IPS DF 4.7 (cell line): Measurements from ENCODE around the gene SCAPER.
A peak's percentile ranks its signal among the peaks of the same experiment; 100 is the strongest.
"Not testable (repeated sequence)": the region's sequence is repeated elsewhere in the genome, so short reads cannot be mapped to it uniquely, and the experiment has no call there.

Experiments used
- DNase-seq: peaks from one replicate; pipeline ENCODE4 v3.0.0-alpha.2; 2013; ENCODE audit warnings: low spot score; ENCODE audit errors: extremely low read depth

The SCAPER gene

GRCh38 chr15:76431971-76432370 is 473.2 kb downstream of the SCAPER start:
- no peak for DNase-seq

DNA sequence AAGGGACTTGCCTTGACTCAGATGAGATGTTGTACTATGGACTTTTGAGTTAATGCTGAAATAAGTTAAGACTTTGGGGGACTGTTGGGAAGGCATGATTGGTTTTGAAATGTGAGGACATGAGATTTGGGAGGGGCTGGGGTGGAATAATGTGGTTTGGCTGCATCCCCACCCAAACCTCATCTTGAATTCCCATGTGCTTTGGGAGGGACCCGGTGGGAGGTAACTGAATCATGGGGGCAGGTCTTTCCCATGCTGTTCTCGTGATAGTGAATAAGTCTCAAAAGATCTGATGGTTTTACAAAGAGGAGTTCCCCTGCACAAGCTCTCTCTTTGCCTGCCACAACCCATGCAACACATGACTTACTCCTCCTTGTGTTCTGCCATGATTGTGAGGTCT is 474.4 kb downstream of the SCAPER start:
- not testable (repeated sequence) for DNase-seq

- DNase-seq: no peak
Measured at GRCh38 chr15:76429661-76430060, 475.5 kb downstream of the SCAPER start.

GRCh38 chr15:76426941-76427340 is 478.2 kb downstream of the SCAPER start:
- DNase-seq: no peak

- DNase-seq: no peak
Measured at GRCh38 chr15:76418352-76419140, 486.6 kb downstream of the SCAPER start.

DNA sequence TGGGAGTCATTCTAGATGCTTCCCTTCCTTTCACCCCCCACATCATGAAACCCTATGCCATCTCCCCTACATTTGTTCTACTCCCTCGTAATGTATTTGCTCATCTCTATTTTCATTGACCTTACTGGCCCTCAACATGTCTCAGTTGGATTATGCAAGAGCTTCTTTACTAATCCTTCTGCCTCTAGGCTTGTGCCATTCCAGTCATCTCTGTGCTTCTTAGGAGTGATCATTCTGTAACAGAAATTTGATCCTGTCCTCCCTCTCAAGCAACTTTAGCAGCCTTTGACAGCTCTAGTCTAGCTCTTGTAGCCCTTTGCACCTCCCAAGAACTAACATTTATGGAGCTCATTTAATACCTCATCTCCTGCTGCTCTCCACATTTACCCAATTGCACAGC is 503.9 kb downstream of the SCAPER start:
- DNase-seq: no peak

DNA sequence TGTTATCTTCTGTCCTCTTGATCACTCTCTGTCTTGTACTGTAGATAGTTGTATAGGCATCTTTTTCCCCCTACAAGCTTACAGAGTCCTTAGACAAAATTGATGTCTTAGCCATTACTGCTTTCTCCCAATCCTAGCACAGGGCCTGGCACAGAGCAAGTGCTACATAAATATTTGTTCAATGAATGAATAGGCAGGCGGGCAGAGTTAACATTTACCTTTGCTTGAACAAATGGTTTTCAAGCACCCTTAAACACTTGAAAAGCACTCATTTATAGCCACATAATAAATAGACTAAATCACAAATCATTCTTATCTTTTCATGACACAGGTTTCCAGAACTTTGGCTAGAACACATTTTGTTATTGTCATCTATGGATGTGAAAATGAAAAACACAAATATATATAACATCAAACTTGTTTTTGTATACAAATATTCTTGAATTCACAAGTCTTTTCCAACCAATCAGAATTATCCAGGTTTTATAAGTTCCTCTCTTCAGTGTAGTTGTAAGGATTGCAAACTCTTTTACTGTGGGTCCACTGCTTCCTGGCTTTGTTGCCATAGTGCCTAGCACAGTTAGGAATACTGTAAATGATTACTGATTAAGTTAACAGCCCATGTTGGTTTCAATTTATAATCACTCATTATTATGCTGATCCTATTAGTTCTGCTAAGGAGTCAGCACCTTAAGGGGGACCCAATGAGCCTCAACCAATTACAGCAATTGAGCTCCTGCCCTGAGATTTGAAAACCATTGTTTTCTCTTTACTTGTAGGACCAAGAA is 506.6 kb downstream of the SCAPER start:
- DNase-seq: no peak

DNA sequence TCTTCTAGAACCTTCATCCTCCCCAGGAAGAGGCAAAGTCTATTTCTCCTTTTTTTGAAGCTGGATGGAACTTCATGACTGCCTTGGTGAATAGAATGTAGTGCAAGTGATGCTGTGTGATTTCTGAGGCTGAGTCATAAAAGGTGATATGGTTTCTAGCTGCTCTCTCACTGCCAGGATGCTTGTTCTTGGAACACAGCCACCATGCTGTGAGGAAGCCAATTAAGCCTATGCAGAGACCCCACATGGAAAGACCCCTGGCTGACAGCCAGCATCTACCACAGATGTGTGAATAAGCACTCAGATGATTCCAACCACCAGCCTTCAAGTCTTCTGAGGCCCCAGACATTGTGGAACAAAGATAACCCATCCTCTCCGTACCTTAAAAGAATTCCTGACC is 511.5 kb downstream of the SCAPER start:
- no peak for DNase-seq

GRCh38 chr15:76391847-76392246 is 513.3 kb downstream of the SCAPER start:
- DNase-seq: no peak

GRCh38 chr15:76391309-76391708 is 513.8 kb downstream of the SCAPER start:
- no peak for DNase-seq

DNA sequence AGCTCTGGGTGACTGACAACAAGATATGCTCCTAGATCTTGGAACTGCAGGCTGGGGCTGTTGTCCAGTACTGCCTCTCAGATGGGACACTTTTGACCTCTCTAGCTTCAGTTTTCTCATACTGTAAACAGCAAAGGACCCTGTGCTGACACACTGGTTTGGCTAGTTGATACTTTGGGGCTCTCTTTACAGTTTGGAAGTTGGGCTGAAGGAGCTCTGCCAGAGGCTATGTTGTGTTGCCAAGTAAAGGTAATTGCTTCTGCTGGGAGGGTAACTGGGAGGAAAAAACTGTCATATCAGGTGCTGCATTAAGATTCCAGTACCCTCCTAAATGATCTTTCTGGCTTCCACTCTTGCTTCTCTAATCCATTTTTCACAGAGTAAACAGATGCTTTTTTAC is 514.6 kb downstream of the SCAPER start:
- no peak for DNase-seq

DNA sequence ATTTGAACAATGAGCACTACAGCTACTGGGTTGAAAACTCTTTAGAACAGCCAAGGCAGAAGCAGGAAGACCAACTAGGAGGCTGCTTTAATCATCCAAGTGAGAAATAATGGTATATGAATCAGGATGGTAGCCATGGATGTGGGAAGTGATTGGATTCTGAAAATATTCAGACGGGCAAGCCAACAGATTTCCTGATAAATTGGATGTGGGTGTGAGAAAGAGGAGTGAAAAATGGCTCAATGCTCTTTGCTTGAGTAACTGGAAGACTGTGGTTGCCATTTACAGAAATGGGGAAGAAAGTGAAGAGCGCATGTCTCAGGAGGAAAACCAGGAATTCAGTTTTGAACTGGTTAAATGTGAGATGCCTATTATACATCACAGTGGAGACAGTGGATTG is 518.2 kb downstream of the SCAPER start:
- no peak for DNase-seq

GRCh38 chr15:76386178-76386577 is 519.0 kb downstream of the SCAPER start:
- no peak for DNase-seq

DNA sequence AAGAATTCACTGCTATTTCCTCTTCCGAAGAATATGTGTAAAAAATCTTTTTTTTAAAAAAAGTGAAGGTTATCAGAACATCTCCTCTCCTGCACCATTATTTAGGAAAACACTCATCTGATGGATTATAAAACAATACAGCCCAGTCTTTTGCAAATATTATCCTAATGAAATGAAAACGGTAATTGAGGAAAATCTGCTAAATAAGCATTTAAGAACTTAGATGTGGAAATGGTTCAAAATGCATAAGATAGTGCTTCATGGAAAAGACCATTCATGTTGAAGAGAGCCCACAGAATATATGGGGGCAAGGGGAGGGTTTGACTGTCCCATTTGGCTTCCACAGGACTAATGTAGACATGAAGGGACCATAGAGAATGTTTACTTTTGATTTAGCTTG is 520.7 kb downstream of the SCAPER start:
- no peak for DNase-seq

DNA sequence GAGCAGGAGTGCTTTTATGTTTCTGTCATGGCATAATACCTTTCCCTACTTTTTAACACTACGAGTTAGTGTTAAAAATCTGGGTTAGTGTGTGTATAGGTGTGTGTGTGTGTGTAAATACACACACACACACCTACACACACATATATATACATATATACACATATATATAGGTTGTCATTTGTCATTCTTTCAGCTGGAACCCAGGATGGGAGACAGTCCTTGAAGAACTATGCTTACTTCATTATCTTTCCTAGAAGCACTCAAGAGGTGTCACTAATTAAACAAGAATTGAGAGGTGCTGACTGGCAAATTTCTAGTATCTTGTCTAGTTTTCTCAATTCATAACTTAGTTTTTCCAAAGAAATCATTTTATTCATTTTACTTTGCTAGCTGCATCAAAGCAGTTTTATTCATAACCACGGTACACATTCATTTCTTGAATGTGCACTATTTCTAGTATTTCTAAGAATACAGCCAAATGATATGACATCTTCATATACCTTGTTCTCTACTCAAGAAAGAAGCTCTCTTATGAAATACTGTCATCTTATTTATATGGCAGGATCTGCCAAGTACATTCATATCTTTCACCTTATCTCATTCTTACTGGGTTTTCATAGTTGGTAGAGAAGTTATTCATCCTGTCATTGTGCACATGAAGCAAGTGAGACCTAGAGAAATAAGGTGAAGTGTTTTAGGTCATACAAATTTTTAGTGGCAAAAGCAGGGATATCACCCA is 522.0 kb downstream of the SCAPER start:
- DNase-seq: no peak

DNA sequence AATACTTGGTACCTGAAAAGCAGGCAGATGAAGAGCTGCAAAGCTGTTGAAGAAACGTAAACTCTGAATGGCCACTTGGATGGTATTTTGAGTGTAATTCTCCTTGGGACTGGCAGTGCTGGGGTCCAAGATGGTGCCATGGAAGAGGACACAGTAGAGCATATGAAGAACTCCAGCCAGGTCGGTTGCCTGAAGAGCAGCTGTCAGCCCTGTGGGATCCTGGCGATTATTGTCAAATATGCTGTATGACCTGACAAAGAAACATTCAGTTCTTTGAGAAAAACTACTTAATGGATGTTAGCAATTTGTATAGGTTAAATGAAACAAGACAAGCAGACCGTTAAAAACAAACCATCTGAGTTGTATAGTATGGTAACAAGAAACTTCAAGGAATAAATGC is 523.8 kb downstream of the SCAPER start:
- DNase-seq: no peak

GRCh38 chr15:76380249-76380648 is 524.9 kb downstream of the SCAPER start:
- no peak for DNase-seq

GRCh38 chr15:76378691-76379090 is 526.4 kb downstream of the SCAPER start:
- no peak for DNase-seq

DNA sequence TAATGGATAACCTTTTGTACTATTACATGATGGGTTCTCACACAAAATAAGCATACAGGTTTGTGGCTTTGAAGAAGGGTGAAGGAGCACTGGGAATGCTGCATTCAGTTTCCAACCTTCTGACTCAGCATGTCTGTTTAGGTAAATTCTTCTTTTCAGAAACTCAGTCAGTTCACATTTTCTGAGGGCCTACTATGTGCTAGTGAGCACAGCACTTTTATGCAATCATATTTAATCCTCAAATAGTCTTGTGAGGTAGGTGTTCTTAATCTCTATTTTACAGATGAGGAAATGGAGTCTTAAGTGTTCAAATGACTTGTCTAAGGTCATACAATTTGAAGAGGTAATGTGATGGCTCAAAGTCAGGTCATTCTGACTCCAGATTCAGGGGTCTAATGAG is 527.4 kb downstream of the SCAPER start:
- DNase-seq: no peak

- DNase-seq: no peak
Measured at GRCh38 chr15:76377217-76377616, 527.9 kb downstream of the SCAPER start.

DNA sequence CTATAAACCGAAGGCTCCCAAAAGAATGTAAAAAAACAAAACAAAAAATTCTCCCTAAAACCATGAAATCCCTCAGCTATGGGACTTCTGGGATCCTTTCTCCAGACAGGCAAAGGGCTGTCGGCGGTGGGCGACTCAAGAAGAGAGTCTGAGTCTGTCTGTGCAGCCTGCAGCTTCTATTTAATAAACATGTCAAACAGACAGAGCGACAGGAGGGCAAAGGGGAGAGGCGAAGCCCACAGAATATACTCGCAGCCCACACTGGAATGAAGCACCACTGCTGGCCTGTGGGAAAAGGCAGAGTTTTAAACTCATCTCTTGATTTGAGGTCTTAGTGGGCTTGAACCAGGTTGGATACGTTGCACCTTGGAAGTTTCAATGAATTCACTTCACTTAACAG is 528.3 kb downstream of the SCAPER start:
- DNase-seq: no peak

DNA sequence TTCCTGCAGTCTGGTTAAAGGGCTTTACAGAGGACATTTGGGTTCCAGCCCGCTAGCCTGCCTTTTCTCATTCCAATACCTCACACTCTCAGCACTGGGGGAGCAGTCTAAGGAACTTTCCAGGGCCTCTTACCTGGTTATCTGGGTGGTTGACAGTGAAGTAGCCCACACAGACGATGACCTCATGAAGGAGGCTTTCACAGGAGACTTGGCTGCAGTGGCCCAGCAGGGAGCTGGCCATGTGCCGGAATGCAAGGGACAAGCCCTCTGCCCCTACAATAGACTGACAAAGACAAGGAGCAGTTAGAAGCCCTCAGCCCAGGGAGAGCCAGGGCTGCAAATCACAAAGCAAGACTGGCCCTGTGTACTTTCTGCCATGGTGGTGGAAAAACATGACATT is 529.1 kb downstream of the SCAPER start:
- DNase-seq: peak; percentile 11
